Natural killer cell (primary cell): ENCODE measurements around the gene SNX30. TPM values are rescaled to one million over a fixed set of nuclear protein-coding genes. Genes with fewer than 3 reads are reported as not detected.

Experiments used
- ATAC-seq, 3 donors: fragments of 150-1000 bp in 2 of 3; fragments of 200-7000 bp in 1 of 3; cut with Tn5 transposase; 1 replicate in 1 of 3; 2 replicates in 2 of 3; pipeline ENCODE4 v1.10.0; 2021; ENCODE audit warnings: mild to moderate bottlenecking in 2 of 3, moderate library complexity in 2 of 3
- DNase-seq, 2 donors: peaks; one replicate each; pipeline versions ENCODE4 v3.0.0 to v3.0.0-alpha.2; 2013 to 2021; ENCODE audit warnings: mixed read lengths in 1 of 2
- H3K27ac ChIP-seq: one replicate; pipeline ENCODE4 v1.5.1; 2013; ENCODE audit warnings: mild to moderate bottlenecking, low read length
- H3K27me3 ChIP-seq: one replicate; pipeline ENCODE4 v1.6.1; 2013; ENCODE audit warnings: low read length; ENCODE audit not compliant: control insufficient read depth, insufficient read depth
- H3K36me3 ChIP-seq: one replicate; pipeline ENCODE4 v1.6.1; 2013; ENCODE audit warnings: low read length; ENCODE audit not compliant: control insufficient read depth, insufficient read depth
- H3K4me1 ChIP-seq: one replicate; pipeline ENCODE4 v1.6.1; 2013; ENCODE audit warnings: low read length; ENCODE audit not compliant: control insufficient read depth, insufficient read depth
- H3K4me3 ChIP-seq: one replicate; pipeline ENCODE4 v1.5.1; 2013; ENCODE audit warnings: low read length
- H3K9me3 ChIP-seq: one replicate; pipeline ENCODE4 v1.6.1; 2013; ENCODE audit warnings: low read length; ENCODE audit not compliant: control insufficient read depth, insufficient read depth
- H3K27ac Mint-ChIP-seq, 2 donors: one replicate each; pipeline ENCODE4 v1.8.0; 2022; ENCODE audit warnings: mild to moderate bottlenecking in 2 of 2, mixed read lengths in 2 of 2, moderate library complexity in 1 of 2
- H3K27me3 Mint-ChIP-seq, 2 donors: one replicate each; pipeline ENCODE4 v1.8.0; 2022; ENCODE audit warnings: low read depth in 2 of 2, mixed read lengths in 2 of 2
- H3K36me3 Mint-ChIP-seq: one replicate; pipeline ENCODE4 v1.8.0; 2022; ENCODE audit warnings: mixed read lengths
- H3K4me1 Mint-ChIP-seq, 2 donors: one replicate each; pipeline ENCODE4 v1.8.0; 2022; ENCODE audit warnings: mixed read lengths in 2 of 2
- H3K4me3 Mint-ChIP-seq: one replicate; pipeline ENCODE4 v1.8.0; 2022; ENCODE audit warnings: mild to moderate bottlenecking, moderate library complexity, mixed read lengths
- H3K9me3 Mint-ChIP-seq, 2 donors: one replicate each; pipeline ENCODE4 v1.8.0; 2022; ENCODE audit warnings: mixed read lengths in 2 of 2
- CTCF ChIP-seq: fragments of 200-600 bp; IDR thresholded peaks from one replicate; pipeline ENCODE4 v1.8.0; 2022; ENCODE audit warnings: antibody characterized with exemption
- WGBS: methylation state at CpG from one replicate; pipeline ENCODE4 v1.1.7; 2013; ENCODE audit warnings: missing lambda C conversion rate; ENCODE audit not compliant: insufficient coverage; 5-methylcytosine and 5-hydroxymethylcytosine counted together
- intact Hi-C: fragments of 100-400 bp; cut with micrococcal nuclease; formaldehyde crosslinking; loops from one replicate; pipeline ENCODE4 v1.14.2; 2022
- total RNA-seq, 4 donors: library from RNA; stranded (reverse); fragments of 120-200 nt in 1 of 4; gene quantifications; one replicate each; pipeline versions ENCODE4 v1.2.3 to v1.2.4, GENCODE V29; 2013 to 2022

Gene SNX30
- total RNA-seq, 3 donors from 2014 or later (not counting 1 experiment from before 2014, with no cell fraction given): 8.5 to 10.5 (median 9.3) TPM

- no peak overlapping the region for H3K27ac Mint-ChIP-seq
- no peak overlapping the region for H3K4me3 Mint-ChIP-seq
- peaks cover 8% of the 10 kb centered on the region for H3K27me3 ChIP-seq
- H3K36me3 ChIP-seq: no peaks in the 10 kb centered on the region
- no peak for DNase-seq
- intact Hi-C loops: no loop called here
- H3K27ac ChIP-seq: no peak overlapping the region
- H3K36me3 Mint-ChIP-seq: no peaks in the 10 kb centered on the region
- no peaks in the 10 kb centered on the region for H3K4me1 Mint-ChIP-seq
- WGBS: 95% methylated on average over 2 of the region's 3 CpGs
- ATAC-seq: no peak
- H3K4me1 ChIP-seq: peaks cover 10% of the 10 kb centered on the region
- no peak overlapping the region for H3K4me3 ChIP-seq
- peaks cover 0 to 5% of the 10 kb centered on the region in 2 donors for H3K9me3 Mint-ChIP-seq
- no peak for TF ChIP-seq CTCF
- H3K9me3 ChIP-seq: no peaks in the 10 kb centered on the region
- H3K27me3 Mint-ChIP-seq: peaks cover 16 to 51% of the 10 kb centered on the region in 2 donors
Measured at GRCh38 chr9:112891521-112891920, 141.0 kb downstream of the SNX30 start.

GRCh38 chr9:112892981-112893380, 142.4 kb downstream of the SNX30 start:
- no peaks in the 10 kb centered on the region for H3K4me1 Mint-ChIP-seq
- Histone ChIP-seq H3K27ac (no peak overlapping the region), H3K9me3 (no peaks in the 10 kb centered on the region), H3K4me3 (no peak overlapping the region), H3K4me1 (peaks cover 10% of the 10 kb centered on the region), H3K27me3 (peaks cover 8% of the 10 kb centered on the region), H3K36me3 (no peaks in the 10 kb centered on the region)
- H3K9me3 Mint-ChIP-seq: peaks cover 0 to 5% of the 10 kb centered on the region in 2 donors
- intact Hi-C loops: no loop called here
- peaks cover 17 to 61% of the 10 kb centered on the region in 2 donors for H3K27me3 Mint-ChIP-seq
- no peak for ATAC-seq
- no peak for DNase-seq
- 100% methylated on average over 2 of the region's 2 CpGs for WGBS
- no peak overlapping the region for H3K27ac Mint-ChIP-seq
- no peak for TF ChIP-seq CTCF
- H3K4me3 Mint-ChIP-seq: no peak overlapping the region
- H3K36me3 Mint-ChIP-seq: no peaks in the 10 kb centered on the region

- Mint-ChIP-seq H3K9me3 (peaks cover 0 to 5% of the 10 kb centered on the region in 2 donors), H3K27me3 (peaks cover 25 to 71% of the 10 kb centered on the region in 2 donors), H3K27ac (no peak overlapping the region), H3K4me3 (no peak overlapping the region), H3K4me1 (no peaks in the 10 kb centered on the region), H3K36me3 (no peaks in the 10 kb centered on the region)
- Histone ChIP-seq H3K4me1 (peaks cover 10% of the 10 kb centered on the region), H3K9me3 (no peaks in the 10 kb centered on the region), H3K27me3 (peaks cover 8% of the 10 kb centered on the region), H3K36me3 (no peaks in the 10 kb centered on the region), H3K27ac (peak overlapping the region; percentile 51), H3K4me3 (no peak overlapping the region)
- TF ChIP-seq CTCF: no peak
- DNase-seq (no peak), ATAC-seq (no peak)
- intact Hi-C loops: no loop called here
- 90% methylated on average over 1 of the region's 1 CpG for WGBS
Measured at GRCh38 chr9:112894041-112894440, 143.5 kb downstream of the SNX30 start.

- 100% methylated on average over 1 of the region's 1 CpG for WGBS
- no peak for TF ChIP-seq CTCF
- ATAC-seq (no peak), DNase-seq (no peak)
- H3K27me3 ChIP-seq: peaks cover 8% of the 10 kb centered on the region
- Mint-ChIP-seq H3K9me3 (peaks cover 0 to 5% of the 10 kb centered on the region in 2 donors), H3K4me1 (no peaks in the 10 kb centered on the region), H3K4me3 (no peak overlapping the region), H3K27ac (no peak overlapping the region), H3K27me3 (peaks cover 24 to 71% of the 10 kb centered on the region in 2 donors), H3K36me3 (no peaks in the 10 kb centered on the region)
- H3K4me1 ChIP-seq: peaks cover 10% of the 10 kb centered on the region
- intact Hi-C loops: no loop called here
- no peaks in the 10 kb centered on the region for H3K9me3 ChIP-seq
- peak overlapping the region; percentile 51 for H3K27ac ChIP-seq
- no peak overlapping the region for H3K4me3 ChIP-seq
- no peaks in the 10 kb centered on the region for H3K36me3 ChIP-seq
Measured at GRCh38 chr9:112894699-112895098, 144.1 kb downstream of the SNX30 start.
